ENCODE results near the gene ZNF277.

Gene ZNF277

GRCh38 chr7:112257073-112257472 is 50.6 kb downstream of the ZNF277 start:
- no peak for DNase-seq

GRCh38 chr7:112260911-112261310 is 54.4 kb downstream of the ZNF277 start:
- DNase-seq, result no peak

- DNase-seq, result no peak
These were observed 55.5 kb downstream of the ZNF277 start for GRCh38 chr7:112262036-112262435.

- DNase-seq, result no peak
These were observed 56.5 kb downstream of the ZNF277 start for GRCh38 chr7:112262855-112263487.

GRCh38 chr7:112263519-112263918 is 57.0 kb downstream of the ZNF277 start:
- DNase-seq, result no peak

GRCh38 chr7:112266141-112266540 is 59.6 kb downstream of the ZNF277 start:
- no peak for DNase-seq

GRCh38 chr7:112266595-112267270 is 60.2 kb downstream of the ZNF277 start:
- no peak for DNase-seq

- DNase-seq, result no peak
These were observed 61.6 kb downstream of the ZNF277 start for GRCh38 chr7:112267944-112268691.

- no peak for DNase-seq
These were observed 64.7 kb downstream of the ZNF277 start for GRCh38 chr7:112271162-112271561.

GRCh38 chr7:112272921-112273561 is 66.5 kb downstream of the ZNF277 start:
- DNase-seq, result no peak

GRCh38 chr7:112279042-112279441 is 72.5 kb downstream of the ZNF277 start:
- no peak for DNase-seq

GRCh38 chr7:112280267-112280666 is 73.8 kb downstream of the ZNF277 start:
- no peak for DNase-seq

- no peak for DNase-seq
These were observed 76.1 kb downstream of the ZNF277 start for GRCh38 chr7:112282476-112283188.

GRCh38 chr7:112283382-112283910 is 77.0 kb downstream of the ZNF277 start:
- DNase-seq, result no peak

GRCh38 chr7:112286250-112287086 is 80.0 kb downstream of the ZNF277 start:
- DNase-seq, result no peak

- DNase-seq, result no peak
These were observed 81.8 kb downstream of the ZNF277 start for GRCh38 chr7:112288301-112288700.

GRCh38 chr7:112290065-112290464 is 83.6 kb downstream of the ZNF277 start:
- DNase-seq, result no peak

- no peak for DNase-seq
These were observed 85.7 kb downstream of the ZNF277 start for GRCh38 chr7:112292162-112292561.

- no peak for DNase-seq
These were observed 86.9 kb downstream of the ZNF277 start for GRCh38 chr7:112293416-112293815.

GRCh38 chr7:112296432-112296831 is 89.9 kb downstream of the ZNF277 start:
- no peak for DNase-seq

- no peak for DNase-seq
These were observed 91.2 kb downstream of the ZNF277 start for GRCh38 chr7:112297681-112298080.
